GM12878 (cell line): ENCODE results near the gene ARMC9. TPM values are rescaled to one million over a fixed set of nuclear protein-coding genes. Genes with fewer than 3 reads are reported as not detected.

ENCODE experiments used
- ATAC-seq: fragments of 200-7000 bp; cut with Tn5 transposase; 3 replicates; pipeline ENCODE4 v1.9.1; 2020; ENCODE audit warnings: mild to moderate bottlenecking, moderate library complexity
- BruUV-seq: library from RNA; stranded (reverse); fragments of 400-500 nt; replicated peaks from 2 replicates; lab custom pipeline; 2021; lab: Mats Ljungman, UMichigan
- CTCF ChIA-PET: fragments of 300-600 bp; sonication (Branson Sonifier 250); formaldehyde crosslinking; extraction: SDS; loops from one replicate; lab custom pipeline; 2021; ENCODE audit warnings: inconsistent platforms; lab: Yijun Ruan, JAX
- POLR2A ChIA-PET: fragments of 350-600 bp; formaldehyde crosslinking; extraction: SDS; loops from one replicate; lab custom pipeline; 2021; ENCODE audit warnings: inconsistent platforms; lab: Charles Lee
- RAD21 ChIA-PET: fragments of 300-600 bp; sonication (Branson Sonifier 250); formaldehyde crosslinking; loops from one replicate; lab custom pipeline; 2023; ENCODE audit warnings: antibody characterized with exemption; ENCODE audit not compliant: unreplicated experiment; lab: Charles Lee
- SMC1A ChIA-PET: fragments of 300-600 bp; sonication (Branson Sonifier 250); formaldehyde crosslinking; loops from one replicate; lab custom pipeline; 2023; ENCODE audit not compliant: unreplicated experiment, uncharacterized antibody; lab: Charles Lee
- DNase-seq: peaks from one replicate; pipeline ENCODE4 v3.0.0-alpha.2; 2011; ENCODE audit warnings: low read depth, low spot score
- FAIRE-seq: peaks from 3 replicates; lab custom pipeline; 2011; peaks lifted over from hg19 to GRCh38; lab: Jason Lieb, UNC
- H2AFZ ChIP-seq: 2 replicates; pipeline ENCODE4 v1.6.0; 2011; ENCODE audit warnings: low read depth, low read length, control low read depth; ENCODE audit not compliant: control insufficient read depth
- H3K27ac ChIP-seq: 2 replicates; pipeline ENCODE4 v1.5.1; 2011; ENCODE audit warnings: control low read depth; ENCODE audit not compliant: control insufficient read depth, insufficient read depth
- H3K27me3 ChIP-seq, 2 experiments: replicated peaks in 1 of 2; 2 replicates each; pipeline versions ENCODE4 v1.6.0 to v1.6.1; 2011; ENCODE audit warnings: low read length in 1 of 2; ENCODE audit not compliant: control insufficient read depth in 2 of 2, insufficient read depth in 2 of 2
- H3K36me3 ChIP-seq, 2 experiments: 2 replicates each; pipeline ENCODE4 v1.5.1; 2011; ENCODE audit warnings: low read length in 1 of 2; ENCODE audit not compliant: control insufficient read depth in 2 of 2, insufficient read depth in 2 of 2
- H3K4me1 ChIP-seq: 2 replicates; pipeline ENCODE4 v1.6.1; 2011; ENCODE audit warnings: mild to moderate bottlenecking, low read length, moderate library complexity, mixed read lengths; ENCODE audit not compliant: control insufficient read depth, insufficient read depth
- H3K4me2 ChIP-seq: 2 replicates; pipeline ENCODE4 v1.6.0; 2011; ENCODE audit warnings: control low read depth; ENCODE audit not compliant: control insufficient read depth, insufficient read depth
- H3K4me3 ChIP-seq: fragments of 200-600 bp; sonication (generic); 2 replicates; pipeline ENCODE4 v1.5.1; 2016
- H3K79me2 ChIP-seq: 2 replicates; pipeline ENCODE4 v1.6.0; 2011; ENCODE audit warnings: low read length; ENCODE audit not compliant: control insufficient read depth, insufficient read depth
- H3K9ac ChIP-seq: 2 replicates; pipeline ENCODE4 v1.8.0; 2011; ENCODE audit warnings: low read length, control low read depth, mixed read lengths; ENCODE audit not compliant: control insufficient read depth, insufficient read depth
- H3K9me3 ChIP-seq: replicated peaks from 3 replicates; pipeline ENCODE4 v1.5.1; 2011; ENCODE audit warnings: mild to moderate bottlenecking, low read length; ENCODE audit not compliant: control insufficient read depth, insufficient read depth
- H4K20me1 ChIP-seq: 2 replicates; pipeline ENCODE4 v1.6.0; 2011; ENCODE audit not compliant: control insufficient read depth, insufficient read depth
- BCL11A ChIP-seq: IDR thresholded peaks from 2 replicates; pipeline ENCODE4 v1.6.1; 2011; ENCODE audit warnings: low read depth, low read length
- CREM ChIP-seq: IDR thresholded peaks from 2 replicates; pipeline ENCODE4 v1.6.1; 2014; ENCODE audit warnings: antibody characterized with exemption, low read depth
- NFYB ChIP-seq: IDR thresholded peaks from 2 replicates; pipeline ENCODE4 v1.6.1; 2011; ENCODE audit warnings: low read depth, mild to moderate bottlenecking, low read length, improper control_type of control experiment, moderate library complexity; ENCODE audit not compliant: insufficient read depth
- STAT3 ChIP-seq: IDR thresholded peaks from 2 replicates; pipeline ENCODE4 v1.6.1; 2011; ENCODE audit warnings: low read depth, low read length, improper control_type of control experiment
- USF2 ChIP-seq: IDR thresholded peaks from 2 replicates; pipeline ENCODE4 v1.6.1; 2011; ENCODE audit warnings: low read depth, low read length, improper control_type of control experiment, borderline replicate concordance
- YY1 ChIP-seq: IDR thresholded peaks from 2 replicates; pipeline ENCODE4 v1.6.1; 2011; ENCODE audit warnings: low read depth, mild to moderate bottlenecking, low read length
- WGBS: methylation state at CpG from one replicate; pipeline ENCODE4 v1.1.6; 2016; ENCODE audit warnings: low lambda C conversion rate; ENCODE audit not compliant: insufficient replicate concordance, insufficient coverage; ENCODE audit errors: missing lambda C conversion rate; 5-methylcytosine and 5-hydroxymethylcytosine counted together
- in situ Hi-C: fragments of 300-500 bp; cut with MboI; formaldehyde crosslinking; loops from 9 replicates; pipeline ENCODE4 v1.14.3; 2018; ENCODE audit warnings: mixed read lengths
- intact Hi-C: fragments of 100-400 bp; cut with micrococcal nuclease; formaldehyde crosslinking; loops from one replicate; pipeline ENCODE4 v1.14.2; 2022; ENCODE audit not compliant: unreplicated experiment
- polyA plus RNA-seq, 11 experiments: library from polyadenylated mRNA; depleted of rRNA in 4 of 11; unstranded in 6 of 11; stranded (reverse) in 5 of 11; fragments of >200 nt; fragmentation: Nextera tagmentation in 4 of 11; fragmentation: Illumina TruSeq in 1 of 11; extraction: Ambion mirVana in 4 of 11; extraction: Trizol in 1 of 11; gene quantifications; 1 replicate in 1 of 11; 2 replicates in 10 of 11; pipeline versions ENCODE4 v1.2.1 to v1.2.3, GENCODE V29; 2011 to 2016; ENCODE audit warnings: inconsistent platforms in 2 of 11, missing spikeins in 2 of 11, low read depth in 1 of 11
- total RNA-seq, 4 experiments: library from RNA; depleted of rRNA in 3 of 4; stranded (reverse); fragments of >200 nt in 3 of 4; fragmentation: Illumina TruSeq in 1 of 4; extraction: Trizol in 1 of 4; gene quantifications; 2 replicates each; pipeline versions ENCODE4 v1.2.1 to v1.2.3, GENCODE V29; 2013 to 2021
- TF ChIP-seq, protein P1 (sequence below): fragments of 450-650 bp; formaldehyde crosslinking; IDR thresholded peaks from 2 replicates; pipeline ENCODE4 v1.5.0; 2022; ENCODE audit warnings: mild to moderate bottlenecking, missing genetic modification characterization

ARMC9 gene
- total and polyA plus RNA-seq, 10 of the 15 experiments (the other 5 are each of a cell fraction or from before 2014, with no cell fraction given): 3.8 to 21.8 (median 10.4) TPM

DNA sequence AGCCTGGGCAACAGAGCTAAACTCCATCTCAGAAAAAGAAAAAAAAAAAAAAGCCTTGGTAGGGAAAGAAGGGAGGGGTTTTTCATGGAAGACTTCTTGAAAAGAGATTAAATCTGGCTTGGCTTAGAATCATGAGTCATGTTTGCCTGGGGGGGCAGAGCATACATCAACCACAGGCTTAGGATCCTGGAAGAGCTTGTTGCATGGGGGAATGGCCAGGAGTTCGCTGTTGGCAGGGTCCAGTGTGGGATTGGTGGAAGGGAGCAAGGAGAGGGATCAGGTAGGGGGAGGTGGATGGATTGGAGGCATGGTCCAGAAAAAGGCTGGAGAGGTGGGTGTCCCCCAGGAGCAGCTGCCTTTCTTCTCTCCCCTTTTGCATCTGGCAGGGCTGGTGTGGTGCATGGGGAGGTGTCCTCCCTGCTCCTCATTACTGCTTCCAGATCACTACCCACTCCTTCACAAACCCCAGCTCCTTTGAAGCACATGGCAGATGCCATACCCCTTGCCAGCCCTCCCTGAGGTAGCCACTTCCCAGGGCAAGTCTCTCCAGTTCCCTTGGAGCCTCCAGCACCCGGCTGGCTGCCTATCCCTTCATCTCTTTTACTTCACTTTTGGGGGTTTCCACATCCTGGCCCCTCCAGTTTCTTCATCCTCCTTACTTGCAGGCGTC is 2.5 kb downstream of the ARMC9 start (continued):
- TF ChIP-seq YY1: no peak
- TF ChIP-seq, protein P1, sequence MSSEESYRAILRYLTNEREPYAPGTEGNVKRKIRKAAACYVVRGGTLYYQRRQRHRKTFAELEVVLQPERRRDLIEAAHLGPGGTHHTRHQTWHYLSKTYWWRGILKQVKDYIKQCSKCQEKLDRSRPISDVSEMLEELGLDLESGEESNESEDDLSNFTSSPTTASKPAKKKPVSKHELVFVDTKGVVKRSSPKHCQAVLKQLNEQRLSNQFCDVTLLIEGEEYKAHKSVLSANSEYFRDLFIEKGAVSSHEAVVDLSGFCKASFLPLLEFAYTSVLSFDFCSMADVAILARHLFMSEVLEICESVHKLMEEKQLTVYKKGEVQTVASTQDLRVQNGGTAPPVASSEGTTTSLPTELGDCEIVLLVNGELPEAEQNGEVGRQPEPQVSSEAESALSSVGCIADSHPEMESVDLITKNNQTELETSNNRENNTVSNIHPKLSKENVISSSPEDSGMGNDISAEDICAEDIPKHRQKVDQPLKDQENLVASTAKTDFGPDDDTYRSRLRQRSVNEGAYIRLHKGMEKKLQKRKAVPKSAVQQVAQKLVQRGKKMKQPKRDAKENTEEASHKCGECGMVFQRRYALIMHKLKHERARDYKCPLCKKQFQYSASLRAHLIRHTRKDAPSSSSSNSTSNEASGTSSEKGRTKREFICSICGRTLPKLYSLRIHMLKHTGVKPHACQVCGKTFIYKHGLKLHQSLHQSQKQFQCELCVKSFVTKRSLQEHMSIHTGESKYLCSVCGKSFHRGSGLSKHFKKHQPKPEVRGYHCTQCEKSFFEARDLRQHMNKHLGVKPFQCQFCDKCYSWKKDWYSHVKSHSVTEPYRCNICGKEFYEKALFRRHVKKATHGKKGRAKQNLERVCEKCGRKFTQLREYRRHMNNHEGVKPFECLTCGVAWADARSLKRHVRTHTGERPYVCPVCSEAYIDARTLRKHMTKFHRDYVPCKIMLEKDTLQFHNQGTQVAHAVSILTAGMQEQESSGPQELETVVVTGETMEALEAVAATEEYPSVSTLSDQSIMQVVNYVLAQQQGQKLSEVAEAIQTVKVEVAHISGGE (CRISPR knock-in tag): no peak
- TF ChIP-seq CREM: no peak
- TF ChIP-seq USF2: no peak
- TF ChIP-seq STAT3: no peak
- TF ChIP-seq BCL11A: no peak

GRCh38 chr2:231201475-231201814 is 3.0 kb downstream of the ARMC9 start:
- intact Hi-C loops: no loop called here
- CTCF ChIA-PET: interaction anchor here (0.8 to 1.6 kb wide), 2 partner anchors 97 to 377 kb away, joined by 3 to 4 read pairs; no protein-coding TSS in a partner anchor
- no peak for TF ChIP-seq NFYB
- TF ChIP-seq, all 136 proteins: peak for 0
- H3K36me3 ChIP-seq: no peaks in the 10 kb centered on the region; a peak in 1 of 4 replicates
- ChIA-PET SMC1A (interaction anchor here (0.9 to 1.0 kb wide), 3 partner anchors 11 to 192 kb away, joined by 3 read pairs; no protein-coding TSS in a partner anchor), POLR2A (no interaction called here), RAD21 (no interaction called here)
- peaks cover 6% of the 10 kb centered on the region for H3K4me1 ChIP-seq
- no peaks in the 10 kb centered on the region for H3K79me2 ChIP-seq
- FAIRE-seq: no peak
- BruUV-seq: no TSS peak
- in situ Hi-C loops: no loop called here
- ATAC-seq: no peak
- no peak overlapping the region for H3K4me2 ChIP-seq
- H3K27ac ChIP-seq: no peak overlapping the region
- H3K27me3 ChIP-seq: no peaks in the 10 kb centered on the region
- no peak for DNase-seq
- no peaks in the 10 kb centered on the region for H4K20me1 ChIP-seq
- no peak overlapping the region for H3K4me3 ChIP-seq
- H3K9ac ChIP-seq: no peak overlapping the region
- H2AFZ ChIP-seq: no peak overlapping the region
- H3K9me3 ChIP-seq: no peaks in the 10 kb centered on the region
- WGBS: 66% methylated on average over 4 of the region's 4 CpGs
